HG02759 (cell line): ENCODE measurements around the gene ARHGAP31.

Experiments
- ATAC-seq: cut with Tn5 transposase; IDR thresholded peaks from one replicate; pipeline ENCODE4 v1.9.1; 2021; ENCODE audit warnings: mild to moderate bottlenecking, moderate library complexity; ENCODE audit not compliant: unreplicated experiment

ARHGAP31 gene

DNA sequence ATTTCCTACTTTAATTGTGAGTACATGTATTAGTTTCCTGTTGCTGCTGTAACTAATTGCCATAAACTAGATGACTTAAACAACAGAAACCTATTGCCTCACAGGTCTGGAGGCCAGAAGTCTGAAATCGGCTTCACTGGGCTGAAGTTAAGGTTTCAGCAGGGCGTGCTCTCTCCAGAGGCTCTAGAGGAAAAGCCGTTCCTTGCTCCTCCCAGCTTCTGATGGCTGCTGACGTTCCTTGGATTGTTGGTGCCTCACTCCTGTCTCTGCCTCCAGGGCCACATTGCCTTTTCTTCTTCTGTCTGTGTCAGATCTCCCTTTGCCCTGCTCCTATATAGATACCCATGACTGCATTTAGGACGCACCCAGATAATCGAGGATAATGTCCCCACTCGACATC, 80.9 kb downstream of the ARHGAP31 start:
- no peak for ATAC-seq

DNA sequence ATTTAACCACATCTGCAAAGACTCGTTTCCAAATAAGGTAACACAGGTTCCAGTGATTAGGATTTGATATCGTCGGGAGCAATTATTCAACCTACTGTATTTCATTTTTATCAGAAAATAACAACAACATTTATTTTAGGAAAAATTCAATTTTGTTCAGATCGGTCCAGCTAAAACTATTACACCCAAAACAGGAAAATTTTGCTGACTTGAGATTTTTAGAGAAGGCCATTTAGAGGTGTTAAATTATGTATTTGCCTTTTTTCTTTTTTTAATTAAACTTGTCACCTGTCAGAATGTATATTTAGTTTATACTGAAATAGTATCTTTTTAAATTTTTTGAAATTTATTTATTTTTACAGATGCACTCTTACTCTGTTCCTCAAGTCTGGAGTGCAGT, 81.3 kb downstream of the ARHGAP31 start:
- no peak for ATAC-seq

DNA sequence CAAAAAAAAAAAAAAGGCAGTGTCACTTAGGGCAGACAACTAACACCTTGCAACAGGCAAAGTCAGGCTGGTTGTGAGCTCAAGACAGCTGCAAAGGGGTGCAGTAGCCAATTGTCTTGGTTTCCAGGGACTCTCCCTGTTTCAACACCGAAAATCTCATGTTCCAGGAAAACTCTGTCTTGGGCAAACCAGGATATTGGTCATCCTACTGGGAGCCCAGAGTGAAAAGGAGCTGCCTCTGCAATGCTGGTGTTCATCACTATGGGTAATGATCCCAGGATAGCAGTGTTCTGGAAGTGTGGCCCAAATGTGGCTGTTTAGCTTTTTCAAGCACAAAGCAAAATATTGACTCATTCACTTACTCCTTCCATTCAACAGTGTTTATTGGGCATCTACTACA, 82.6 kb downstream of the ARHGAP31 start:
- no peak for ATAC-seq

DNA sequence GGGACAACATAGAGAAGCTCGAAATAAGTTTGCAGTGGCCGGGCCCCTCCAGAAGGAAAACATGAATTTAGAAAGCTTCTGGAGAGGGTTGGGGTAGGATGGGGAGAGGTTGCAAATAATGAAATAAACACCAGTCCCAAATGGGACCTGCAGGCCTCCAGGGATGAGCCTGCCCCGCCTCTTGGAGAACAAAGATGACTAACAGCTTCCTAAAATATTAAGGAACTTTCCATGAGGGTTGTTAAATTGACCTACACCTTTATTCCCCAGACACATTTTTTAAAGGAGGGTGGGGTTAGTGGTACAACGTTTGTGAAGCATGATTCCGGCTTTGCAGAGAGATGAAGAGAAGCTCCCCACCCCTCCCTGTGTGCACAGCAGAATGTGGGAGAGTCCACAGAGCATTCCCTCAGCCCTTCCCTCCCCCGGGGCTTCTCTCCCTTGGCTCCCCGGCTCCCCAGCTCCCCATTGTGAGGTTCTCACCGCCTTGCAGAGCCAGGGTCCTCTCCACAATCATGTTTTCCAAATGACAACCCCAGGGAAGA, 84.1 kb downstream of the ARHGAP31 start:
- ATAC-seq = no peak

DNA sequence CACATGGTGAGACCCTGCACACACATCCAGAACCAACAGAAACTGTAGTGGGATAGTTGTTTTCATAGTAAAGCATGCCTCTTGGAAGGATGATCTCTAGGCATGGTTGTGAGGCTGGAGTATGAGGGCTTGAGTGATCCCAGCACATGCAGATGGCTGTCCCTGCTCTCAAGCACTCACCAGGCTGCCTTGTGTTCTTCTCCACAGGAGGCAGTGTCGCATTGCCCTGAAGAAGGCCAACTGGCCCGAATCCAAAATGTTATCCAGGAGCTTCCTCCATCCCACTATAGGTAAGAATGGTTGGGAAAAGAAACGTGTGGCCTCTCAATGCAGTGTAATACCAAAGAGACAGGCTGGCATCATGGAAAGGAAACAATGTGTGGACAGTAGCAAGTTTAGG, 86.5 kb downstream of the ARHGAP31 start:
- ATAC-seq = no peak

DNA sequence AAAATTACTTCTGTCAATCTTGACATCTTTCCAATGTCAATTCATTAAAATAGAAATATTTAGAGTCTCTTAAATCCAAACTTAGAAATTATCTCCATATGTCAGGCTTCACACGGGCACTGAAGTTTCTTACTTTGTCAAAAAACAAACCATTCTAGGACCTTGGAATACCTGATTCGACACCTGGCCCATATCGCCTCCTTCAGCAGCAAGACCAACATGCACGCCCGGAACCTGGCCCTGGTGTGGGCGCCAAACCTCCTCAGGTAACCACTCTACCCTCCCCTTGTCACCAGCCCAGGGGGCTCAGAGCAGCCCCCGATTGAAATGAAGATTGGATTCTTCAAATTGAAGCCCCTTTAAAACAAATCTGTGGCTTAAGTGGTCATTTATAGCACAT, 88.0 kb downstream of the ARHGAP31 start:
- ATAC-seq = no peak

DNA sequence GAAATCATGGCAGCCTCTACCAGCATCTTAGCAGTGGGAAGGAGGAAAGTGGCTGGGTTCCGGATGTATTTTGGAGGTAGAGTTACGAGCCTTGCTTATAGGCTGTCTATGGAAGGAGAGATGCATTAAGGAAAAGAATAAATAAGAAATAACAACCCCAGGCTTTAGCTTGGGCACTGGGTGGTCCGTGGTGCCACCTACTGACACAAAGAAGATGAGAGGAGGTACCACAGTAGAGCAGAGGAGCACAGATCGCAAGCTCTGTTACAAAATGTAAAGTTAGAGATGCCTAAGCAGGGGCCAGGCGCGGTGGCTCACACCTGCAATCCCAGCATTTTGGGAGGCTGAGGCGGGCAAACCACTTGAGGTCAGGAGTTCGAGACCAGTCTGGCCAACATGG, 94.4 kb downstream of the ARHGAP31 start:
- ATAC-seq = no peak

DNA sequence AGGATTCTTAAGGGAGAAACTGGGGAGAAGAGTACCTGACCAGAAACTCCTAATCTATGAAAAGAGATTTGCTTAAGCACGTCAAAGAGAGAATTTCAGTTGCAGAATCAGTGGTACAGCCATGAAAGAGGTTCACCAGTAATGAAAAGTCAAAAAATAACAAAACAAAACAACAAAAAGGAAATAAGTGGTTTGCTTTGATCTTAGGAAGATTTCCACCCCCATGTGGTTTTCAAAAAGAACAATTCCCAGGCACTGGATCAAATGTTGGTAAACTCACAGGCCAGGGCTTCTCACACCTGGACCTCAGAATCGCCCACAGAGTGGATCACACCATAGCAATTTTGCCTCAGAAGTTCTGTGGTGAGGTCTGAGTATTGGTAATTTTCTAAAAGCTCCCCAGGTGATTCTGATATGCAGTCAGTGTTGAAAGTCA, 101.8 kb downstream of the ARHGAP31 start:
- peak; percentile 75 for ATAC-seq

DNA sequence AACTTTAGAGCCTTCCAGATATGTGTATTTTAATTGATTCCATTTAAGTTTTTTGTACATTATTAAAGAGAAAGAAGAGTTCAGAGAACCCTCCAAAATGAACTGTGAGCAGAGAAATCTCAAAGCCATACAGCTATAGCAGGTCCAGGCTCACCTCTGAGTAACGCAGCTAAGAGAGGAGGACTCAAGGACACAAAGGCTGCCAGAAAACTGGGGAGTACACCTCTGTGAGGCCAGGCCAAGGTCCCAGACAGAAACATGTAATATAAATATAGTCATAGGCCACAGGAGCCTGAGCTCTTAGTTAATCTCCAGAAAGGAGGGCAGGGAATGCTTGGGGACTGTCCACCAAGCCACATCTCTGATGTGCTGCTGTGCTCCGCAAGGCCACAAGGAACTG, 102.7 kb downstream of the ARHGAP31 start:
- ATAC-seq = no peak

DNA sequence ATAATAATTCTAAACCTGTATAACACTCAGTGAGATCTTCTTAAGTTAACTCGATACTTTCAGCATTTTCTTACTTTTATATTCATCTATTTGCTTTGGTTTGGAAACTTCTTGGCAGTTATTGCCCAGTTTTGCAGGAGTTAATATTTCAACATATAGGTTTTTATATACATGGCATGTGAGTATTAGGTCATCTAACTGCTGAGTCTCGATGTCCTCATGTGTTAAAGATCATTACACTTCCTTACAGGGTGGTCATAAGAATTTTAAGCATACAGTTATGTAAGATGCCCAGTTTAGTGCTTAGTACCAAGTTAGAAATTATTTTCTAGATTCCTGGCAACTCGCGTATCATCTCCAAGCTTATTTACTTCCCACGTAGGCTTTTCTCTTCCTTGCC, 106.3 kb downstream of the ARHGAP31 start:
- no peak for ATAC-seq

DNA sequence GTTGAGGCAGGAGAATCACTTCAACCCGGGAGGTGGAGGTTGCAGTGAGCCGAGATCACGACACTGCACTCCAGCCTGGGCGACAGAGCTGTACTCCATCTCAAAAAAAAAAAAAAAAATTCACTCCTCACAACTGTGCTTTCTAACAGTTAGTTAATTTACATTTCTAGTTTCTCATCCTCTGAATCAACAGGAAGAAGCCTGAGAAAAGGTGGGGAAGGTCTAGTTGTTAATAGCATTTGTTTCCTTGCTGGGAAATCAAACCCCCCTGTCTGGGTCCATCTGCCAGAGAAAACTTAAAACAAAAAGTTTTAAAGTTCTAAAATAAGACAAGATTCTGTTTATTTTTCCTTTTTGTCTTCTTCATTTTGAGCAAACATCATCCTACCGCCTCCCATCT, 106.9 kb downstream of the ARHGAP31 start:
- ATAC-seq = peak; percentile 51

DNA sequence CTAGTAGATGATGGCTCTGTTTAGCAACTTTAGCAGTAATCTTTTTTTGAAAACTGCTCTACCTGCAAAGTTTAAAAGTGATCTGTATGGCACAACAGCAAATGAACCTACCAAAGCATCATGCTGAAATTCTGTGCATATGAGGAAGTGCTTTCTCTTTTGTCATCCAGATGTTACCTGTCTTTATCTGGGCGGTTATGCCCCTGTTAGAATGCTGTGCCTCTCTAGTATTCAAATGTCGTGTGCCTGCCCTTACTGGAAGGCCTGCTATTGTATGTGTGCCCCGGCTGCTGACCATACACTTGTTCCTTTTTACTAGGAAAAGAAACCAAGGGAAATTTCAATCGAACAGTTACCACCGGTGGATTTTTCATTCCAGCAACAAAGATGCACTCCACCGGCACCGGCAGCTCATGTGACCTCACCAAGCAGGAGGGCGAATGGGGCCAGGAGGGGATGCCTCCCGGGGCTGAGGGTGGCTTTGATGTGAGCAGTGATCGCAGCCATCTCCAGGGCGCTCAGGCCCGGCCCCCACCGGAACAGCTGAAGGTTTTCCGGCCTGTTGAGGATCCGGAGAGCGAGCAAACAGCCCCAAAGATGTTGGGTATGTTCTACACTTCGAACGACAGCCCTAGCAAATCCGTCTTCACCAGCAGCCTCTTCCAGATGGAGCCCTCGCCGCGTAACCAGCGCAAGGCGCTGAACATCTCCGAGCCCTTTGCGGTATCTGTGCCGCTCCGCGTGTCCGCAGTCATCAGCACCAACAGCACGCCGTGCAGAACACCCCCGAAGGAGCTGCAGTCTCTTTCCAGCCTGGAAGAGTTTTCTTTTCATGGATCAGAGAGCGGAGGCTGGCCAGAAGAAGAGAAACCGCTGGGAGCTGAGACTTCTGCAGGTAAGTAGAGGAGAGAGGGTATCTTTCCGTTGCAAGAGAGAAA, 107.6 kb downstream of the ARHGAP31 start:
- peak; percentile 61 for ATAC-seq

DNA sequence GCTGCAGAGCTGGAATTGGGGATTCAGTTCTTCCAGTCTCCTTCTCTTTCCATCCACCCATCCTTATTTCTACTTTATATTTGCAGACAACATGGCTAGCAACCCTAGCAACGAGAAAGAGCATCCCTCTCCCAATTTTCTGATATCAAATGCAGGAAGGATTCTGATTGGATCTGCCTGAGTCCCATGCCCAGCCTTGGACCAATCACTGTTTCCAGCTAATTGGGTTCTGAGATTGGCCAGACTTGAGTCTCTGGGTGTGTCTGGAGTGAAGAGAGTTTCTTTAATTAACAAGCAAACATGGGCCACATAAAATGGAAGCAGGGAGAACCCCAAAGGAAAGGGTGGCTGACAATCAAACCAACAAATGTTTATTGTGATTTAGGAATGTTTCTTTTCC, 108.6 kb downstream of the ARHGAP31 start:
- ATAC-seq = no peak

DNA sequence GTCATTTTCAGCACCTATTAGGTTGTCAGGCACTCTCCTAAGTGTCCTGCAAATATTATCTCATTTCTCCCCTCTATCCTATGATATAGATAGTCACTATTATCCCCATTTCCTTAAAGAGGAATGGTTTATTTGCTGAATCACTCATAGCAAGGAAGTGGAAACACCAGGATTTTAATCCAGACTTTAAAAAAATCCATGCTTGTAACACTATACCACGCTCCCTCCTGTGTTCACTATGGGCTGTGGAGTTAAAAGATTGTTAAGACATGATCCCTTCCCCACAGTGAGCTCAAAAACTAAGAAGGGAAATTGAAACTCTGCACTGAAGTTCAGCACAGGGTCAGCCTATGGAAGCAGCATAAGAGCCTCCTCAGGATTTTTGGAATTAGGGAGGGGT, 109.0 kb downstream of the ARHGAP31 start:
- no peak for ATAC-seq

DNA sequence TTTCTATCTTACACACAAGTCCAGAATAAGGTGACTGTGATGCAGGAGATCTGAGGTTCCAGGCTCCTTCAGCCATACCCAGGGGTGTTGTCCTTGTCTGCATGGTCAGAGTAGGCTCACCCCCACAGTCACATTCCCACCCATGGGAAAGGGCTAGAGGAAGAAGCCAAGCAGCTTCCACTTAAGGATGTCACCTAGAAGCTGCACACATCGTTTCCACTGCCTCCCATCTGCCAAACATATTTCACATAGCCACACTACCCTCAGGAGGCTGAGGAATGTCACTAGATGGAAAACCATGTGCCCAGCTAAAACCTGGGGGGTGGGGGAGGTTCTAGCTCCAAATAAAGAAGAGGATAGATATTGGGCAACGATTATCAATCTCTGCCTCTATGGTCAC, 111.1 kb downstream of the ARHGAP31 start:
- no peak for ATAC-seq

DNA sequence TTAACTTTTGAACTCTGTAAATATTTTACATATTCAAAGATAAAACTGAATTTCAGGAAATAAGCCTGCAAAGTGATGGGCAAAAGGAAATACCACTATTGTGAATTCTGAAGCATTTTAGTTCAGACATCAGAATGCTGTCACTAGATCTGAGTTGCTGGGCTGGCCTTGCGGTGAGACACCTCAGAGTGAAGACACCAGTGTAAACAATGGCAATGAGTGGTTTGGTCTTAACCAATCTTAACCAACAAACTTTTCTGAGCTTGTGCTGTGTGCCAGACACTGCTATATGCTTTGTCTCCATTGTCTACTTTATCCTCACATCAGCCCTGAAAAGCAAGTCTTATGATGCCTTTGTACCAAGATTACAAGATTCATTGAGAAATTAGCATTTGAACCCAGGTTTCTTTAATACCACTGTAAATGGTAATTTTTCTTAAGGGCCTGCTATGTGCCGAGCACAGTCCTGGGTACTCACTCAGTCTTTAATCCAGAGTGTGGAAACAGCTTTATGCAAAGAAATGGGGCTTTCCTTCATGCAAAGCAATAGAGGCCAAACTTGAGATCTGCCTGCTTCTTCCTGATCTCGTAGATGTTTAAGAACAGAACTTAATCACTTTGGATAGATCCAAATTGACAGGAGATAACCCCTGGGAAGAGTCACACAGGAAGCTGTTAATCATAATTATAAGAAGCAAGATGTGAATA, 114.2 kb downstream of the ARHGAP31 start:
- ATAC-seq = peak; percentile 60

DNA sequence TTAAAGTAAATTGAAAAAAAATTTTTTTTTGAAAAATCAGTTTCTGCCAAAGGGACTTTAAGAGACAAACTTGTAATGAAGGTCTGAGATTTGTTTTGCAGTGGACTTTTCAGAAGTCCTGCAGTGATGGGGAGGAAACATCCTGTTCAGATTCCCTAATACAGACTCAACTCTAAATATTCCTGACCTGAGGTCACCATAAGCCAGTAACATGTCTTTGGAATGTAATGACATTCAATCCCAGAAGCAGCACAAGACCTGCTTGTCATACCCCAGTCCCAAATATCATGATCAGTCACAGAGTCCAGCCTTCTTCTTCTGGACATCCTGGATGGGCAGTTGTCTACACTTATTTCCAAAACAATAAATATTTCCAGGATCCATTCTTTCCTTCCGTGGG, 115.7 kb downstream of the ARHGAP31 start:
- ATAC-seq = no peak

DNA sequence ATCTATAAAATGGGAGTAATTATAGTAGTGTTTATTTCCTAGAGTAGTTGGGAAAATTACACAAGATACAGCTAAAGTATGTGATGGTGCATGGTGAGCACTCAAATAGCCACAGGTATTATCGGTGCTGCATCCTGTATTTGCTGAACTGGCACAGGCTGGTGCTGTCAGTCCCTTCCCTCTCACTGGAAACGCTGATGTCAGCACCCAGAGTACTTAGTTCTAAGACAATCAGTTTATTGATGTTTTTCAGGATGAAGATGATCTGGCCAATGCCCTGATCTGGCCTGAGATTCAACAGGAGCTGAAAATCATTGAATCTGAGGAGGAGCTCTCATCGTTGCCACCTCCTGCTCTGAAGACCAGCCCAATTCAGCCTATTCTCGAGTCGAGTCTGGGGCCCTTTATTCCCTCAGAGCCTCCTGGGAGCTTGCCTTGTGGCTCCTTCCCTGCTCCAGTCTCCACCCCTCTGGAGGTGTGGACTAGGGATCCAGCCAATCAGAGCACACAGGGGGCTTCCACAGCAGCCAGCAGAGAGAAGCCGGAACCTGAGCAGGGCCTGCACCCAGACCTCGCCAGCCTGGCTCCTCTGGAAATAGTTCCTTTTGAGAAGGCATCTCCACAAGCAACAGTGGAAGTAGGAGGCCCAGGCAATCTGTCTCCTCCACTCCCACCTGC, 119.6 kb downstream of the ARHGAP31 start:
- ATAC-seq = no peak

DNA sequence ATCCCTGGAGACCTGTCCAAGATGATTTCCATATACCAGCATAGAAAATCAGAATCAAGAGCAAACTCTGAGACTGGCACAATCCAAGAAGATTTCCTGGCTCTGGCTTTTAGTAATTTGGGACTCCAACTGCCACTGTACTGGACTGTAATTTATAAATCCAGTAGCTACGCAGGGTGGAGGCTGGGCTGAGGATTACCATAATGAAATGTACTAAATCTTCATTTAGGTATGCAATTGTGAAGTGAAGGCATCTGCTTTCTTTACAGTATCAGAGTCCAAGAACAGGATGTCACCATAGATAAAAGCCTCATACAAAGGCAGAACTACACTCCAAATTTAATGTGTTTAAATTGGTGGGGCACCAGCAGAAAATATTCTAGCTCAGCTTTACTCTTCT, 122.7 kb downstream of the ARHGAP31 start:
- ATAC-seq = no peak

DNA sequence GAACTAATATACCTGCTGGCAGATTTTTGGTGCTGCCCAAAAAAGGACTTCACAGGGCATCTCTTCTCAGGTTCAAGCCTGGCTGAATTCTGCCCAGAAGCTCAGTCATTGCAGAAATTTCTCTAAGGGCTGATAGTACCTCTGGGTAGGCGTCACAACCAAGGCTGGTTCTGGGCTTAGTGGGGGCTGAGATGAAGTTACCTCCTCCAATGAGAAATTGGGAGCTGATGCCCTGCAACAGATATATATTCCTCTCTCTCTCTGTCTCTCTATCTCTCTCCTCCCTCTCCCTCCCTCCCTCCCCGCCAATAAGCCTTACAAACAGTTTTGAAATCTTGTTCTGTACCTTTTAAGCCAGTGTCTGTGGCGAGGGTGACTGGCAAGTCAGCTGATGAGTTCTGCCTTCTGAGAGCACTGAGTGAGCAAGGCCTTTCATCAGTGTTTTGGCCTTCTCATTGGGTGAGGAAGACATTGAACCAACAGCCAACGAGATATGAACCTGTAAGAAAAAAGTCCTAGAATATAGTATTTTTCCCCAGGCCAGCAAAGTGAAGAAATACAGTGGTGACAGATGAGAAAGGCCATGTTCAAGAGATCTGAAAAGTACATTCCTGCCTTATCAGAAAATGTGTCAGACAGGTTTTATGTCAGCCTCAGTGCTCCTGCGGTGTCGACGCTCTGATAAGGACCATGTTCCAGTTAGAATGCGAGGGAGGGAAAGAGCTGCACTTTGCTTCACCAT, 123.8 kb downstream of the ARHGAP31 start:
- ATAC-seq = no peak

DNA sequence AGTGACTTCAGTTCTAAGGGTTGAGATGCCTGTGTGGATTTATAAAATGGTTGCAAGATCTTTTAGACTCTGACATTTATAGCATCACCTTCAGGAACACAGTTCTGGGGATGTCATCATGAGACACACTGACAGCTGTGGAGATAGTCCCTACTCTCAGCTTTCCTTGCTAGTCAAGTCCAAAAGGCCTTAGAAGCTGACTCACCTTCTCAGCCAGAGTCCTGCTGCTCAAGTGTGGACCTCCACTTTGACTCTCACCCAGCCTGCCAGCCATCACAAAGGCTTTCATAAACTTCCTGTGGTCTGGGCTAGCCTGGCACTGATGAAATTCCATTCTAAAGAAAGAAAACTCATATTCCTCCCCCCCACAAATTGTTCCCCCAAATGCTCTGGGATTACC, 124.5 kb downstream of the ARHGAP31 start:
- no peak for ATAC-seq
